ENCODE data around the gene ZBTB47. TPM values are rescaled to one million over a fixed set of nuclear protein-coding genes. Genes with fewer than 3 reads are reported as not detected.

The ZBTB47 gene
- total and polyA plus RNA-seq, 2 experiments from 2014 or later = 0.48 to 2.8 TPM

DNA sequence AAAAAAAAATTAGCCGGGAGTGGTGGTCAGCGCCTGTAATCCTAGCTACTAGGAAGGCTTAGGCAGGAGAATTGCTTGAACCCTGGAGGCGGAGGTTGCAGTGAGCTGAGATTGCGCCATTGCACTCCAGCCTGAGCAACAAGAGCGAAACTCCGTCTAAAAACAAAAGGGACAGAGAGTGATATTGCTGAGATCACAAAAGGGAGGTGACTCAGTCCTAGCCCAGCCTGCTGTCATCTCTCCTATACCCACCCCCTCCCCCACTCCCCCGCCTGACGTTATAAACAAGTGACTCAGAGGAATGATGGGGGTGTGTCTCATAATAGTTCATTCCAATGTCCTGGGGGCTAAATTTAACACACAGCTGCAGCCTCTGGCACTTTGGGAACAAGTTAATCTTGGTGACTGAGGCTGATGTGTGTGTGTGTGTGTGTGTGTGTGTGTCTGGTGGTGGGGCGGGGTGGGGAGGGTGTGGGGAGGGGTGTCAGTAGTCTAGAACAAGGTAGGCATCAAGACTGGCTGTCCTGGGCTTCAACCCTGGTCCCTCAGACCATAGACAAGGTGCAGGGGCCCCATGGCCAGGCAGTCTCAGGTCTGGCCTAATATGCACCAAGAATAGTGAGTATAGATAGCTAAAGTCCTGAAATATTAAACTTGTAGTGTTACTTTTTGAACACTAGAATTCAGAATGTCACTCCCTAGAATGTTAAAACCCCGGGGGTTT, 30.5 kb downstream of the ZBTB47 start (continued):
- TF ChIP-seq, protein P1, sequence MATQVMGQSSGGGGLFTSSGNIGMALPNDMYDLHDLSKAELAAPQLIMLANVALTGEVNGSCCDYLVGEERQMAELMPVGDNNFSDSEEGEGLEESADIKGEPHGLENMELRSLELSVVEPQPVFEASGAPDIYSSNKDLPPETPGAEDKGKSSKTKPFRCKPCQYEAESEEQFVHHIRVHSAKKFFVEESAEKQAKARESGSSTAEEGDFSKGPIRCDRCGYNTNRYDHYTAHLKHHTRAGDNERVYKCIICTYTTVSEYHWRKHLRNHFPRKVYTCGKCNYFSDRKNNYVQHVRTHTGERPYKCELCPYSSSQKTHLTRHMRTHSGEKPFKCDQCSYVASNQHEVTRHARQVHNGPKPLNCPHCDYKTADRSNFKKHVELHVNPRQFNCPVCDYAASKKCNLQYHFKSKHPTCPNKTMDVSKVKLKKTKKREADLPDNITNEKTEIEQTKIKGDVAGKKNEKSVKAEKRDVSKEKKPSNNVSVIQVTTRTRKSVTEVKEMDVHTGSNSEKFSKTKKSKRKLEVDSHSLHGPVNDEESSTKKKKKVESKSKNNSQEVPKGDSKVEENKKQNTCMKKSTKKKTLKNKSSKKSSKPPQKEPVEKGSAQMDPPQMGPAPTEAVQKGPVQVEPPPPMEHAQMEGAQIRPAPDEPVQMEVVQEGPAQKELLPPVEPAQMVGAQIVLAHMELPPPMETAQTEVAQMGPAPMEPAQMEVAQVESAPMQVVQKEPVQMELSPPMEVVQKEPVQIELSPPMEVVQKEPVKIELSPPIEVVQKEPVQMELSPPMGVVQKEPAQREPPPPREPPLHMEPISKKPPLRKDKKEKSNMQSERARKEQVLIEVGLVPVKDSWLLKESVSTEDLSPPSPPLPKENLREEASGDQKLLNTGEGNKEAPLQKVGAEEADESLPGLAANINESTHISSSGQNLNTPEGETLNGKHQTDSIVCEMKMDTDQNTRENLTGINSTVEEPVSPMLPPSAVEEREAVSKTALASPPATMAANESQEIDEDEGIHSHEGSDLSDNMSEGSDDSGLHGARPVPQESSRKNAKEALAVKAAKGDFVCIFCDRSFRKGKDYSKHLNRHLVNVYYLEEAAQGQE (IDR thresholded peaks at IDR 0.05; ENCODE audit: unreplicated experiment) = no peak
- no peak for TF ChIP-seq JUNB (IDR thresholded peaks at IDR 0.05; ENCODE audit: unreplicated experiment)

DNA sequence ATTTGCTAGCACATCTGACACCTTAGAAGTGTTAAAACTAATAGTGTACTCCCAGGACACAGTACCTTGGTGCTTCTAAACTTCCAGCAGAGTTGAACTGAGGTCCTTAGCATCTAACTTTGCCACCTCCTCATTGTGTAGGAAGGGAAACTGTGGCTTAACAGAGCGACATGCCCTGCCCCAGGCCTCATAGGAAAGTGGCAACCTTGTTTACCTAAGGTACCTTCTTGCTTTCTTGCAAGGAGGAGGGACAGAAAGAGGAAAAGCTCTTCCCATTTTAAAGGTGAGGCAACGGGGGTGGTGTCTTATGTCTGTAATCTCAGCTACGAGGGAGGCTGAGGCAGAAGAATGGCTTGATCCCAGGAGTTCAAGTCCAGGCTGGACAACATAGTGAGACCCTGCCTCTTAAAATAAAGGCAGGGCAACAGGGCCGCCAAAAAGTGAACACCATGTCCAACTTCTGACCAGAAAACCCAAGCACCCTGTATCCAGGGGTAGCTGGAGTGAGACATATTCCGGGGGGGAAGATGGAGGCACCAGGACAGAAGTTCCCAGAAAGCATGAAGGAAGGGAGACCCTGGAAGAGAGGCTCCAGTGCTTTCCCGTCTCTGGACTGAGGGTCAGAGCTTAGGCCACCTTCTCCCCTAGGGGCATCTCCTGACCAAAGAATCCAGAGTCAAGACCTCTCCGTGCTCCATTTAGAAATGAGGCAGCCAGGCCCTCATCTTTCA, 31.3 kb downstream of the ZBTB47 start:
- Mint-ChIP-seq H3K4me3 (no peak overlapping the region), H3K36me3 (ENCODE audit: low read depth) (no peaks in the 10 kb centered on the region), H3K27me3 (ENCODE audit: insufficient read depth, low read depth, poor library complexity) (peaks cover 12% of the 10 kb centered on the region), H3K9me3 (no peaks in the 10 kb centered on the region), H3K4me1 (peaks cover 15% of the 10 kb centered on the region), H3K27ac (no peak overlapping the region)
- H3K4me3 ChIP-seq = no peak overlapping the region
- no peak for ATAC-seq
- no peak for DNase-seq (ENCODE audit: low spot score)
- no peak overlapping the region for H3K4me2 ChIP-seq
- H2AFZ ChIP-seq = no peak overlapping the region
- no peak overlapping the region for H3K27ac ChIP-seq (ENCODE audit: low read depth)
- no peaks in the 10 kb centered on the region for H3K4me1 ChIP-seq (ENCODE audit: insufficient read depth)
- H4K20me1 ChIP-seq (replicated peaks; ENCODE audit: insufficient read depth) = no peaks in the 10 kb centered on the region
- no peaks in the 10 kb centered on the region for H3K79me2 ChIP-seq (replicated peaks; ENCODE audit: insufficient read depth)
- no peaks in the 10 kb centered on the region for H3K36me3 ChIP-seq (ENCODE audit: insufficient read depth)
- H3K9me2 ChIP-seq (ENCODE audit: insufficient read depth) = no peaks in the 10 kb centered on the region
- no peaks in the 10 kb centered on the region for H3K27me3 ChIP-seq (ENCODE audit: insufficient read depth)
- no peak for TF ChIP-seq STAT1 (IDR thresholded peaks at IDR 0.05; ENCODE audit: unreplicated experiment)
- H3F3A ChIP-seq (replicated peaks; ENCODE audit: low read depth) = no peaks in the 10 kb centered on the region

- no peaks in the 10 kb centered on the region for H3K9me2 ChIP-seq (ENCODE audit: insufficient read depth)
- ATAC-seq (peak; percentile 21; the same call in 2 of the 3 replicates), DNase-seq (ENCODE audit: low spot score) (no peak)
- Mint-ChIP-seq H3K4me3 (no peak within 1 kb of the TSS), H3K9me3 (no peaks in the 10 kb centered on the region), H3K4me1 (peaks cover 19% of the 10 kb centered on the region), H3K27ac (no peak within 1 kb of the TSS), H3K36me3 (ENCODE audit: low read depth) (no peaks in the 10 kb centered on the region), H3K27me3 (ENCODE audit: insufficient read depth, low read depth, poor library complexity) (peaks cover 12% of the 10 kb centered on the region)
- H2AFZ ChIP-seq = peak within 1 kb of the TSS; percentile 32
- no peaks in the 10 kb centered on the region for H3K27me3 ChIP-seq (ENCODE audit: insufficient read depth)
- no peak within 1 kb of the TSS for H3K4me3 ChIP-seq
- no peaks in the 10 kb centered on the region for H4K20me1 ChIP-seq (replicated peaks; ENCODE audit: insufficient read depth)
- no peaks in the 10 kb centered on the region for H3K79me2 ChIP-seq (replicated peaks; ENCODE audit: insufficient read depth)
- H3K36me3 ChIP-seq (ENCODE audit: insufficient read depth) = no peaks in the 10 kb centered on the region
- H3K4me1 ChIP-seq (ENCODE audit: insufficient read depth) = no peaks in the 10 kb centered on the region
- no peak within 1 kb of the TSS for H3K4me2 ChIP-seq
- H3K27ac ChIP-seq (ENCODE audit: low read depth) = no peak within 1 kb of the TSS
- H3F3A ChIP-seq (replicated peaks; ENCODE audit: low read depth) = no peaks in the 10 kb centered on the region
- TF ChIP-seq EZH2phosphoT487 (IDR thresholded peaks at IDR 0.05; ENCODE audit: unreplicated experiment) = no peak
- TF ChIP-seq JUNB (IDR thresholded peaks at IDR 0.05; ENCODE audit: unreplicated experiment) = no peak
- no peak for TF ChIP-seq NANOG (IDR thresholded peaks at IDR 0.05; ENCODE audit: borderline replicate concordance)
- TF ChIP-seq, protein P2, sequence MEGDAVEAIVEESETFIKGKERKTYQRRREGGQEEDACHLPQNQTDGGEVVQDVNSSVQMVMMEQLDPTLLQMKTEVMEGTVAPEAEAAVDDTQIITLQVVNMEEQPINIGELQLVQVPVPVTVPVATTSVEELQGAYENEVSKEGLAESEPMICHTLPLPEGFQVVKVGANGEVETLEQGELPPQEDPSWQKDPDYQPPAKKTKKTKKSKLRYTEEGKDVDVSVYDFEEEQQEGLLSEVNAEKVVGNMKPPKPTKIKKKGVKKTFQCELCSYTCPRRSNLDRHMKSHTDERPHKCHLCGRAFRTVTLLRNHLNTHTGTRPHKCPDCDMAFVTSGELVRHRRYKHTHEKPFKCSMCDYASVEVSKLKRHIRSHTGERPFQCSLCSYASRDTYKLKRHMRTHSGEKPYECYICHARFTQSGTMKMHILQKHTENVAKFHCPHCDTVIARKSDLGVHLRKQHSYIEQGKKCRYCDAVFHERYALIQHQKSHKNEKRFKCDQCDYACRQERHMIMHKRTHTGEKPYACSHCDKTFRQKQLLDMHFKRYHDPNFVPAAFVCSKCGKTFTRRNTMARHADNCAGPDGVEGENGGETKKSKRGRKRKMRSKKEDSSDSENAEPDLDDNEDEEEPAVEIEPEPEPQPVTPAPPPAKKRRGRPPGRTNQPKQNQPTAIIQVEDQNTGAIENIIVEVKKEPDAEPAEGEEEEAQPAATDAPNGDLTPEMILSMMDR (conservative IDR thresholded peaks at IDR 0.05; ENCODE audit: low read depth in 2 of 2) = no peak
- TF ChIP-seq CREB1 (CRISPR knock-in tag; IDR thresholded peaks at IDR 0.05; ENCODE audit: low read depth) = no peak
- no peak for TF ChIP-seq STAT1 (IDR thresholded peaks at IDR 0.05; ENCODE audit: unreplicated experiment)
- TF ChIP-seq EZH2 (IDR thresholded peaks at IDR 0.05; ENCODE audit: low read depth, unreplicated experiment) = no peak
- TF ChIP-seq ZNF114 (CRISPR knock-in tag; IDR thresholded peaks at IDR 0.05) = no peak
- TF ChIP-seq, protein P3, sequence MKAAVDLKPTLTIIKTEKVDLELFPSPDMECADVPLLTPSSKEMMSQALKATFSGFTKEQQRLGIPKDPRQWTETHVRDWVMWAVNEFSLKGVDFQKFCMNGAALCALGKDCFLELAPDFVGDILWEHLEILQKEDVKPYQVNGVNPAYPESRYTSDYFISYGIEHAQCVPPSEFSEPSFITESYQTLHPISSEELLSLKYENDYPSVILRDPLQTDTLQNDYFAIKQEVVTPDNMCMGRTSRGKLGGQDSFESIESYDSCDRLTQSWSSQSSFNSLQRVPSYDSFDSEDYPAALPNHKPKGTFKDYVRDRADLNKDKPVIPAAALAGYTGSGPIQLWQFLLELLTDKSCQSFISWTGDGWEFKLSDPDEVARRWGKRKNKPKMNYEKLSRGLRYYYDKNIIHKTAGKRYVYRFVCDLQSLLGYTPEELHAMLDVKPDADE (IDR thresholded peaks at IDR 0.05) = no peak
- no peak for TF ChIP-seq ZNF331 (CRISPR knock-in tag; IDR thresholded peaks at IDR 0.05; ENCODE audit: low read depth)
Measured at GRCh38 chr3:42685363-42685881, 31.9 kb downstream of the ZBTB47 start, which contains the start of gene KLHL40. TSS of gene KLHL40 (plus strand) at chr3:42685537. CDS start at chr3:42685619, 82 bp downstream.
